Ovary (tissue), 3 donors: ENCODE data around the gene TEF.

Experiments
- EP300 ChIP-seq: sonication (generic); formaldehyde crosslinking; IDR thresholded peaks from one replicate; pipeline ENCODE4 v1.6.1; 2017; ENCODE audit warnings: antibody characterized with exemption
- POLR2A ChIP-seq: fragments of 450-650 bp; IDR thresholded peaks from one replicate; pipeline ENCODE4 v1.6.1; 2017; ENCODE audit warnings: antibody characterized with exemption, mild to moderate bottlenecking, moderate library complexity
- TF ChIP-seq, protein P1 (sequence below), 3 donors: fragments of 450-650 bp in 2 of 3; fragments of 200-600 bp in 1 of 3; IDR thresholded peaks; one replicate each; pipeline versions ENCODE4 v1.5.1 to v1.8.0; 2016 to 2022; ENCODE audit warnings: antibody characterized with exemption in 3 of 3, mild to moderate bottlenecking in 1 of 3
- donor health status: DM: no; HTN: no; CAD: no.

GRCh38 chr22:41340357-41340756, 41.4 kb upstream of the TEF start:
- TF ChIP-seq, protein P1, sequence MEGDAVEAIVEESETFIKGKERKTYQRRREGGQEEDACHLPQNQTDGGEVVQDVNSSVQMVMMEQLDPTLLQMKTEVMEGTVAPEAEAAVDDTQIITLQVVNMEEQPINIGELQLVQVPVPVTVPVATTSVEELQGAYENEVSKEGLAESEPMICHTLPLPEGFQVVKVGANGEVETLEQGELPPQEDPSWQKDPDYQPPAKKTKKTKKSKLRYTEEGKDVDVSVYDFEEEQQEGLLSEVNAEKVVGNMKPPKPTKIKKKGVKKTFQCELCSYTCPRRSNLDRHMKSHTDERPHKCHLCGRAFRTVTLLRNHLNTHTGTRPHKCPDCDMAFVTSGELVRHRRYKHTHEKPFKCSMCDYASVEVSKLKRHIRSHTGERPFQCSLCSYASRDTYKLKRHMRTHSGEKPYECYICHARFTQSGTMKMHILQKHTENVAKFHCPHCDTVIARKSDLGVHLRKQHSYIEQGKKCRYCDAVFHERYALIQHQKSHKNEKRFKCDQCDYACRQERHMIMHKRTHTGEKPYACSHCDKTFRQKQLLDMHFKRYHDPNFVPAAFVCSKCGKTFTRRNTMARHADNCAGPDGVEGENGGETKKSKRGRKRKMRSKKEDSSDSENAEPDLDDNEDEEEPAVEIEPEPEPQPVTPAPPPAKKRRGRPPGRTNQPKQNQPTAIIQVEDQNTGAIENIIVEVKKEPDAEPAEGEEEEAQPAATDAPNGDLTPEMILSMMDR (IDR thresholded peaks at IDR 0.05), result no peak
- TF ChIP-seq POLR2A (no peak), EP300 (no peak)
